ENCODE data around the gene ART4. TPM values are rescaled to one million over a fixed set of nuclear protein-coding genes. Genes with fewer than 3 reads are reported as not detected.

ART4 gene
- total and polyA plus RNA-seq, 2 experiments from 2014 or later, result 0.24 TPM; not detected in 1

GRCh38 chr12:14811486-14811885 lies 31.8 kb downstream of the ART4 start:
- DNase-seq (ENCODE audit: low read depth in 1 of 2, low spot score in 1 of 2), result no peak
- Histone ChIP-seq H3K4me1 (ENCODE audit: low read depth) (peaks cover 11% of the 10 kb centered on the region), H3K27ac (no peak overlapping the region), H3K9me3 (ENCODE audit: low read depth) (no peaks in the 10 kb centered on the region), H3K4me3 (no peak overlapping the region), H3K27me3 (no peaks in the 10 kb centered on the region), H3K36me3 (no peaks in the 10 kb centered on the region)
- TF ChIP-seq, protein P1, sequence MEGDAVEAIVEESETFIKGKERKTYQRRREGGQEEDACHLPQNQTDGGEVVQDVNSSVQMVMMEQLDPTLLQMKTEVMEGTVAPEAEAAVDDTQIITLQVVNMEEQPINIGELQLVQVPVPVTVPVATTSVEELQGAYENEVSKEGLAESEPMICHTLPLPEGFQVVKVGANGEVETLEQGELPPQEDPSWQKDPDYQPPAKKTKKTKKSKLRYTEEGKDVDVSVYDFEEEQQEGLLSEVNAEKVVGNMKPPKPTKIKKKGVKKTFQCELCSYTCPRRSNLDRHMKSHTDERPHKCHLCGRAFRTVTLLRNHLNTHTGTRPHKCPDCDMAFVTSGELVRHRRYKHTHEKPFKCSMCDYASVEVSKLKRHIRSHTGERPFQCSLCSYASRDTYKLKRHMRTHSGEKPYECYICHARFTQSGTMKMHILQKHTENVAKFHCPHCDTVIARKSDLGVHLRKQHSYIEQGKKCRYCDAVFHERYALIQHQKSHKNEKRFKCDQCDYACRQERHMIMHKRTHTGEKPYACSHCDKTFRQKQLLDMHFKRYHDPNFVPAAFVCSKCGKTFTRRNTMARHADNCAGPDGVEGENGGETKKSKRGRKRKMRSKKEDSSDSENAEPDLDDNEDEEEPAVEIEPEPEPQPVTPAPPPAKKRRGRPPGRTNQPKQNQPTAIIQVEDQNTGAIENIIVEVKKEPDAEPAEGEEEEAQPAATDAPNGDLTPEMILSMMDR (IDR thresholded peaks at IDR 0.05; ENCODE audit: low read depth, low read length), result no peak

DNA sequence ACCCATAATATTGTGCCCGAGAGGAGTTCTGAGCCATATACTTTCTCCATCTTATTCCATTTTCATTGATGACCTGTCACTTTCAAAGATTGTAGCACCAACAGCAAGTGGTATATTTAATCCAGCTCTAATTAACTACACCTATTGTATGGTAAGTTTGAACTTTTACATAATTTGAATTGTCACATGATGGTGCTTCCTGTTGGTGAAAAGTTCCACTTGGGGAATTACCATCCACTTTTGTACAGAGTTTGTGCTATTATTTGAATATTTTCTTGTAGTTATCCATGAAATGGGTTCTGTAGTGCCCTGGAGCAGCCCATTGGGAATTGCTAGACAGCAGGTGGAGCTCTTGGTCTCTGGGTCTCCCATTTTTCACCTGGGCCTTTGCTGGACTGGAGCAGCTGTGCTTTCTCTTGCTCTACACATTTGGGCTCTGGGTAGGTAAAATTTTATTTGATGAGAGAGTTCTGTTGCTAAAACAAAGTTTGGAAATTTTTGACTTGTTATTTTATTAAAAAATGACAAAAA lies 32.3 kb downstream of the ART4 start:
- Histone ChIP-seq H3K27me3 (no peaks in the 10 kb centered on the region), H3K36me3 (no peaks in the 10 kb centered on the region), H3K4me3 (no peak overlapping the region), H3K27ac (peak overlapping the region; percentile 9), H3K4me1 (ENCODE audit: low read depth) (peaks cover 11% of the 10 kb centered on the region), H3K9me3 (ENCODE audit: low read depth) (no peaks in the 10 kb centered on the region)
- TF ChIP-seq, protein P1 (IDR thresholded peaks at IDR 0.05; ENCODE audit: low read depth, low read length), result peak; percentile 54
- DNase-seq (ENCODE audit: low read depth in 1 of 2, low spot score in 1 of 2), result peak in 1 of 2 donors; percentile 48

DNA sequence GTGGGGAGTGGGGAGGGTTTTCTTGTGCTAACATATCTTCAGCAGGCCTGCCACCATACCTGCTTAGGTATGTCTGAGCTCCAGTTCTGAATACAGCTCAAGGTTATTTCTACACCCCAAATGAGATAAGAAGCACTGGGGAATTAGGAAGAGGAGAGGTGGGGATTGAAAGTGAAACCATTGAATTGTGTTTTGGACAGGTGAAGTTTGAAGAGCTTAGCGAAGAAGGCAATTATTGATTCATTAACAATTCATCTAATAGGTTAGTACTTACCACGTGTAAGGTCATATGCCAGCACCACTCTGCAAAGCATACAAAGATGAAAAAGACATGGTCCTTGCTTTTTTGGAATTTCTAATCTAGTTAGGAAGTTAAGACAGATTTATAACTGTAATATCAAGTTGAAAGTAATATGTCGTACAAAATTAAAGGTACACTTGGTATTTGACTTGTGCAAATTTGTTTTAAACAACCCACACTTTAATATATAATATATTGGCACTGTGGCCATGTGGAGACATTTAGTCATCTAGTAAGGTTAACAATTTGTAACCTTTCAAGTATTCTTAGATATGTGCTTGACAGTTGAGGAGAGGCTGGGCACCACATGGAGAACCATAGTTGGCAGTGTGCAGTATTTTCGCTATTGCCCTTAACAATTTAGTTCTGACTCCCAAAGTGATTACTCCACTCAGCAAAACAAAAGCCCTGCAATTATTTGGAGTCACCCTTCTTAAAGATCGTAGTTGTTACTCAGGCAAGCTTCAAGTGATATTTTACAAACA lies 33.0 kb downstream of the ART4 start:
- Histone ChIP-seq H3K27me3 (no peaks in the 10 kb centered on the region), H3K27ac (peak overlapping the region; percentile 9), H3K4me1 (ENCODE audit: low read depth) (peaks cover 11% of the 10 kb centered on the region), H3K36me3 (no peaks in the 10 kb centered on the region), H3K4me3 (no peak overlapping the region), H3K9me3 (ENCODE audit: low read depth) (no peaks in the 10 kb centered on the region)
- TF ChIP-seq, protein P1 (IDR thresholded peaks at IDR 0.05; ENCODE audit: low read depth, low read length), result no peak
- peak in 1 of 2 donors; percentile 11 for DNase-seq (ENCODE audit: low read depth in 1 of 2, low spot score in 1 of 2)

DNA sequence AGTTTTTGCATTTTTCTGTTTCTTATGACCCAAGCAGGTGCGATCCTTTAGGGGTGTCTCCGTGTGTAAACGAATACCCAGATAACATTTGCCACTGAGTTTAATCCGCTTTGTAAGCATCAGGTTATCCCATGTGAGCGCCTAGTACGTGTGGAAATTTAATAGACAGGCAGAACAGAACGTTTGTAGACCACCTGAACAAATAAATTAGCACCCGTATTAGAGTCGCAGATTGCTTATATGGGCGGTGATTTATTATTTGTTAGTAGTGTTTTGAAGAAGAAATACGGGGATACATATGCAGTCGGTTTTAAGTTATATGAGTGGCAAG lies 39.5 kb downstream of the ART4 start:
- Histone ChIP-seq H3K4me3 (peak overlapping the region; percentile 88), H3K36me3 (peaks cover 6% of the 10 kb centered on the region), H3K27me3 (no peaks in the 10 kb centered on the region), H3K27ac (peak overlapping the region; percentile 85), H3K9me3 (ENCODE audit: low read depth) (no peaks in the 10 kb centered on the region), H3K4me1 (ENCODE audit: low read depth) (peaks cover 12% of the 10 kb centered on the region)
- DNase-seq (ENCODE audit: low read depth in 1 of 2, low spot score in 1 of 2), result no peak
- TF ChIP-seq, protein P1 (IDR thresholded peaks at IDR 0.05; ENCODE audit: low read depth, low read length), result no peak

GRCh38 chr12:14803011-14803829 lies 40.1 kb downstream of the ART4 start, which contains the start of the genes C12orf60 and WBP11:
Gene C12orf60 (plus strand): TSS chr12:14803670. CDS start chr12:14822936, 19,266 bp downstream.
Gene WBP11 (minus strand): TSS chr12:14803478. CDS start chr12:14801383, 2,095 bp downstream.
- Histone ChIP-seq H3K27me3 (no peaks in the 10 kb centered on the region), H3K4me3 (peak within 1 kb of the TSS; percentile 88), H3K27ac (peak within 1 kb of the TSS; percentile 97), H3K4me1 (ENCODE audit: low read depth) (peaks cover 12% of the 10 kb centered on the region), H3K9me3 (ENCODE audit: low read depth) (no peaks in the 10 kb centered on the region), H3K36me3 (peaks cover 11% of the 10 kb centered on the region)
- peak; percentile 98 to 99 for DNase-seq (ENCODE audit: low read depth in 1 of 2, low spot score in 1 of 2)
- TF ChIP-seq, protein P1 (IDR thresholded peaks at IDR 0.05; ENCODE audit: low read depth, low read length), result no peak
